GM12878 (cell line): ENCODE data around the gene HSPB1. TPM values are rescaled to one million over a fixed set of nuclear protein-coding genes. Genes with fewer than 3 reads are reported as not detected.

Experiments
- EGR1 ChIP-seq, 2 experiments: IDR thresholded peaks; 1 replicate in 1 of 2; 2 replicates in 1 of 2; pipeline ENCODE4 v1.6.1; 2011 to 2012; ENCODE audit warnings: low read depth in 2 of 2, low read length in 2 of 2, borderline replicate concordance in 1 of 2, mild to moderate bottlenecking in 1 of 2, moderate library complexity in 1 of 2
- EP300 ChIP-seq, 2 experiments: fragments of 150-350 bp in 1 of 2; IDR thresholded peaks; 2 replicates each; pipeline ENCODE4 v1.6.1; 2011 to 2012; ENCODE audit warnings: low read depth in 2 of 2, low read length in 2 of 2, borderline replicate concordance in 1 of 2, improper control_type of control experiment in 1 of 2, inconsistent platforms in 1 of 2; ENCODE audit not compliant: control insufficient read depth in 1 of 2
- HSF1 ChIP-seq: fragments of 150-350 bp; IDR thresholded peaks from 2 replicates; pipeline ENCODE4 v1.6.1; 2014; ENCODE audit warnings: mild to moderate bottlenecking, low read depth, low read length
- JUNB ChIP-seq: IDR thresholded peaks from 2 replicates; pipeline ENCODE4 v1.6.1; 2016; ENCODE audit warnings: antibody characterized with exemption, mild to moderate bottlenecking
- KDM1A ChIP-seq: fragments of 200-600 bp; sonication (generic); IDR thresholded peaks from 2 replicates; pipeline ENCODE4 v1.6.1; 2016; ENCODE audit warnings: borderline replicate concordance
- MEF2A ChIP-seq: IDR thresholded peaks from 2 replicates; pipeline ENCODE4 v1.6.1; 2011; ENCODE audit warnings: low read depth, mild to moderate bottlenecking, low read length, moderate library complexity; ENCODE audit not compliant: insufficient read depth
- RAD21 ChIP-seq: IDR thresholded peaks from 2 replicates; pipeline ENCODE4 v1.6.1; 2011; ENCODE audit warnings: mild to moderate bottlenecking, low read depth, low read length, moderate library complexity; ENCODE audit not compliant: insufficient read depth
- RB1 ChIP-seq: fragments of 450-650 bp; formaldehyde crosslinking; IDR thresholded peaks from 2 replicates; pipeline ENCODE4 v1.6.1; 2017; ENCODE audit warnings: mild to moderate bottlenecking, borderline replicate concordance
- SPI1 ChIP-seq: IDR thresholded peaks from 2 replicates; pipeline ENCODE4 v1.6.1; 2011; ENCODE audit warnings: low read depth, mild to moderate bottlenecking, low read length, moderate library complexity, borderline replicate concordance; ENCODE audit not compliant: insufficient read depth
- SREBF1 ChIP-seq: IDR thresholded peaks from 2 replicates; pipeline ENCODE4 v1.6.1; 2012; ENCODE audit warnings: mild to moderate bottlenecking, low read length
- ZZZ3 ChIP-seq: IDR thresholded peaks from 2 replicates; pipeline ENCODE4 v1.6.1; 2011; ENCODE audit warnings: low read depth; ENCODE audit not compliant: control insufficient read depth, insufficient read length
- polyA plus RNA-seq, 11 experiments: library from polyadenylated mRNA; depleted of rRNA in 4 of 11; unstranded in 6 of 11; stranded (reverse) in 5 of 11; fragments of >200 nt; fragmentation: Nextera tagmentation in 4 of 11; fragmentation: Illumina TruSeq in 1 of 11; extraction: Ambion mirVana in 4 of 11; extraction: Trizol in 1 of 11; gene quantifications; 1 replicate in 1 of 11; 2 replicates in 10 of 11; pipeline versions ENCODE4 v1.2.1 to v1.2.3, GENCODE V29; 2011 to 2016; ENCODE audit warnings: inconsistent platforms in 2 of 11, missing spikeins in 2 of 11, low read depth in 1 of 11
- total RNA-seq, 4 experiments: library from RNA; depleted of rRNA in 3 of 4; stranded (reverse); fragments of >200 nt in 3 of 4; fragmentation: Illumina TruSeq in 1 of 4; extraction: Trizol in 1 of 4; gene quantifications; 2 replicates each; pipeline versions ENCODE4 v1.2.1 to v1.2.3, GENCODE V29; 2013 to 2021

The HSPB1 gene
- total and polyA plus RNA-seq, 10 of the 15 experiments (the other 5 are each of a cell fraction or from before 2014, with no cell fraction given), result 13.7 to 297 (median 62.0) TPM

DNA sequence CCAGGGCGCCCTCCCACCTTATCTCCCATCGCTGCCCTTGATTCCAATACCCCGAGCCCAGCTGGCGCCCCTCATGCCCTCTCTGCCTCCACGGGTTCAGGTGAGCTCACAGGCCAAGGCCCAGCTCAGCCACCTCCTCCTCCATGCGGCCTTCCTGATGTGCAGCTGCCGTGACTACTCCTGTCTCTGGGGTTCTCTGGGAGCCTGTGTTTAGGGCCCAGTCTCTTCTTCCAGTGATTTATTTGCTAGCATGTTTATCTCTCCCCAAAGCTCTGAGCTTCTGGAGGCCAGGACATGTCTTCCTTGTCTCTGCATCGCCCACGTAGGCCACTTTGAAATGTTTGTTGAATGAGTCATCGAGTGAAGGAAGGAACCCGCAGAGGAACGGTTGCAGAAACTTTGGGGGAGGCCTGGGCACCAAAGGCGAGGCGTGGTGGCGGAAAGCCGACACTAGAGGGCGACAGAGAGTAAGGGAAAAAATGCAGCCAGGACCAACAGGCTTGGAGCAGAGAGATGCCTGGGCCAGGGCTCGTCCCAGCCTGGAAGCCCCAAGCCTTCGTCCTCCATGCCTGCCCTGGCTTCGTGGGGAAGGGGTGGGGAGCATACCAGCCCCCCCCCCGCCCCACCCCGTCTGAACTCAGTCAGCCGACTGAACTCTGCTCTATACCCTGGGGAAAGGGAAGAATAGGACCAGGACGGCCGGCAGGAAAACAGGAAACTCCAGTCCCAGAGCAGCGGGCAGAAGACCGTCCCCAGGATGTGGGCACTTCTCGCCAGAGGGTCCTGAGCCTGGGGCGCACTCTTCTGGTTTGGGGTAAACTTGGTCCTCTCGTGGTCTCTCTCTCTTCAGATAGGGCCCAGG is 10.9 kb upstream of the HSPB1 start (continued):
- TF ChIP-seq EGR1 (IDR thresholded peaks at IDR 0.05; ENCODE audit: borderline replicate concordance in 1 of 2, low read depth in 2 of 2, low read length in 2 of 2) (peak in 1 of 2 experiments; percentile 69; a peak in 2 of 3 replicates), EP300 (IDR thresholded peaks at IDR 0.05; ENCODE audit: borderline replicate concordance in 1 of 2, control insufficient read depth in 1 of 2, low read depth in 2 of 2, low read length in 2 of 2) (0 out of 4 replicates have a peak, but pooled peaks of 1 of the 2 experiments have one; percentile 16), HSF1 (0 out of 2 replicates have a peak, but pooled peaks have one; percentile 6), SREBF1 (no peak), RB1 (peak; percentile 38; the same call in 1 of the 2 replicates), KDM1A (no peak), MEF2A (peak; percentile 63; the same call in 1 of the 2 replicates), SPI1 (peak; percentile 27; the same call in 1 of the 2 replicates), ZZZ3 (no peak), RAD21 (peak; percentile 81), JUNB (peak; percentile 48; the same call in 1 of the 2 replicates)
- TF ChIP-seq, all 136 proteins: peak for 22
